DND-41 (cell line): ENCODE measurements around the gene SCN9A.
"Not testable (repeated sequence)": the region's sequence is repeated elsewhere in the genome, so short reads cannot be mapped to it uniquely, and the experiment has no call there.

Experiments
- ATAC-seq: fragments of 200-7000 bp; cut with Tn5 transposase; 3 replicates; pipeline ENCODE4 v1.9.1; 2021; ENCODE audit warnings: low read depth; ENCODE audit not compliant: insufficient read depth
- DNase-seq: peaks from one replicate; pipeline ENCODE4 v3.0.0-alpha.2; 2020
- H2AFZ ChIP-seq: 2 replicates; pipeline ENCODE4 v1.6.0; 2012; ENCODE audit warnings: low read depth, low read length
- H3K27ac ChIP-seq: 2 replicates; pipeline ENCODE4 v1.5.1; 2012; ENCODE audit warnings: low read length, inconsistent platforms
- H3K27me3 ChIP-seq: fragments of 200-600 bp; sonication (generic); 2 replicates; pipeline ENCODE4 v1.6.0; 2012; ENCODE audit warnings: low read length, mild to moderate bottlenecking, inconsistent platforms; ENCODE audit not compliant: insufficient read depth, poor library complexity
- H3K36me3 ChIP-seq: 2 replicates; pipeline ENCODE4 v1.5.1; 2012; ENCODE audit warnings: low read length, inconsistent platforms; ENCODE audit not compliant: insufficient read depth
- H3K4me1 ChIP-seq: 2 replicates; pipeline ENCODE4 v1.5.1; 2012; ENCODE audit warnings: mild to moderate bottlenecking, low read length; ENCODE audit not compliant: insufficient read depth
- H3K4me2 ChIP-seq: 2 replicates; pipeline ENCODE4 v1.6.0; 2012; ENCODE audit warnings: mild to moderate bottlenecking, moderate library complexity, low read length, inconsistent platforms; ENCODE audit not compliant: insufficient read depth
- H3K4me3 ChIP-seq, 2 experiments: fragments of 200-600 bp in 1 of 2; shearing (Covaris generic) in 1 of 2; 2 replicates each; pipeline ENCODE4 v1.5.1; 2012 to 2016; ENCODE audit warnings: inconsistent platforms in 2 of 2, low read length in 2 of 2, mild to moderate bottlenecking in 2 of 2, low read depth in 1 of 2, moderate library complexity in 1 of 2
- H3K79me2 ChIP-seq: 2 replicates; pipeline ENCODE4 v1.6.0; 2012; ENCODE audit warnings: low read length, inconsistent platforms; ENCODE audit not compliant: insufficient read depth
- H3K9ac ChIP-seq: 2 replicates; pipeline ENCODE4 v1.6.0; 2012; ENCODE audit warnings: low read depth, mild to moderate bottlenecking, inconsistent platforms, low read length, moderate library complexity
- H3K9me3 ChIP-seq: 2 replicates; pipeline ENCODE4 v1.5.1; 2012; ENCODE audit warnings: low read length, moderate library complexity, mild to moderate bottlenecking, inconsistent platforms; ENCODE audit not compliant: insufficient read depth, severe bottlenecking
- H4K20me1 ChIP-seq: 2 replicates; pipeline ENCODE4 v1.6.0; 2012; ENCODE audit warnings: low read length; ENCODE audit not compliant: insufficient read depth
- CTCF ChIP-seq: IDR thresholded peaks from 2 replicates; pipeline ENCODE4 v1.5.1; 2012; ENCODE audit warnings: borderline replicate concordance, low read length, moderate library complexity, mild to moderate bottlenecking; ENCODE audit not compliant: poor library complexity, severe bottlenecking; ENCODE audit errors: extremely low read depth
- EZH2 ChIP-seq: IDR thresholded peaks from 3 replicates; pipeline ENCODE4 v1.6.1; 2012; ENCODE audit warnings: borderline replicate concordance, low read depth, mild to moderate bottlenecking, moderate library complexity, low read length, inconsistent platforms; ENCODE audit not compliant: severe bottlenecking

Gene SCN9A

GRCh38 chr2:166224197-166224596 lies 151.5 kb downstream of the SCN9A start:
- no peak overlapping the region for H3K4me3 ChIP-seq
- H3K27me3 ChIP-seq: no peaks in the 10 kb centered on the region
- no peak overlapping the region for H3K27ac ChIP-seq
- H3K79me2 ChIP-seq: no peaks in the 10 kb centered on the region
- no peak overlapping the region for H3K9ac ChIP-seq
- DNase-seq (no peak), ATAC-seq (no peak)
- TF ChIP-seq EZH2: no peak
- no peak for TF ChIP-seq CTCF
- H3K9me3 ChIP-seq: no peaks in the 10 kb centered on the region
- H3K4me1 ChIP-seq: no peaks in the 10 kb centered on the region
- H3K36me3 ChIP-seq: no peaks in the 10 kb centered on the region
- no peak overlapping the region for H3K4me2 ChIP-seq
- H4K20me1 ChIP-seq: no peaks in the 10 kb centered on the region
- no peak overlapping the region for H2AFZ ChIP-seq

GRCh38 chr2:166223298-166223697 lies 152.4 kb downstream of the SCN9A start:
- H3K79me2 ChIP-seq: no peaks in the 10 kb centered on the region
- ATAC-seq: no peak
- no peak overlapping the region for H2AFZ ChIP-seq
- DNase-seq: no peak
- H3K9ac ChIP-seq: no peak overlapping the region
- no peaks in the 10 kb centered on the region for H3K4me1 ChIP-seq
- H3K36me3 ChIP-seq: no peaks in the 10 kb centered on the region
- H4K20me1 ChIP-seq: no peaks in the 10 kb centered on the region
- H3K4me3 ChIP-seq: no peak overlapping the region
- no peak overlapping the region for H3K27ac ChIP-seq
- no peaks in the 10 kb centered on the region for H3K27me3 ChIP-seq
- TF ChIP-seq CTCF: no peak
- TF ChIP-seq EZH2: no peak
- H3K4me2 ChIP-seq: no peak overlapping the region
- H3K9me3 ChIP-seq: no peaks in the 10 kb centered on the region

GRCh38 chr2:166211079-166211478 lies 164.7 kb downstream of the SCN9A start:
- H3K4me2 ChIP-seq: no peak overlapping the region
- no peaks in the 10 kb centered on the region for H4K20me1 ChIP-seq
- H3K27me3 ChIP-seq: no peaks in the 10 kb centered on the region
- no peak overlapping the region for H3K9ac ChIP-seq
- H2AFZ ChIP-seq: no peak overlapping the region
- no peak overlapping the region for H3K27ac ChIP-seq
- no peak overlapping the region for H3K4me3 ChIP-seq
- ATAC-seq (no peak), DNase-seq (no peak)
- TF ChIP-seq CTCF: no peak
- no peak for TF ChIP-seq EZH2
- no peaks in the 10 kb centered on the region for H3K36me3 ChIP-seq
- no peaks in the 10 kb centered on the region for H3K79me2 ChIP-seq
- no peaks in the 10 kb centered on the region for H3K9me3 ChIP-seq
- no peaks in the 10 kb centered on the region for H3K4me1 ChIP-seq

GRCh38 chr2:166209944-166210343 lies 165.8 kb downstream of the SCN9A start:
- H2AFZ ChIP-seq, H4K20me1 ChIP-seq, H3K36me3 ChIP-seq, H3K4me1 ChIP-seq, H3K9ac ChIP-seq, H3K4me2 ChIP-seq, H3K79me2 ChIP-seq, H3K27ac ChIP-seq, H3K4me3 ChIP-seq, H3K9me3 ChIP-seq, H3K27me3 ChIP-seq, DNase-seq, ATAC-seq: not testable (repeated sequence)

- not testable (repeated sequence) for H3K4me2 ChIP-seq, DNase-seq, H3K9me3 ChIP-seq, ATAC-seq, H3K4me3 ChIP-seq, H4K20me1 ChIP-seq, H3K9ac ChIP-seq, H3K4me1 ChIP-seq, H2AFZ ChIP-seq, H3K79me2 ChIP-seq, H3K36me3 ChIP-seq, H3K27ac ChIP-seq, H3K27me3 ChIP-seq
Observed at GRCh38 chr2:166209367-166209766, 166.4 kb downstream of the SCN9A start.

- not testable (repeated sequence) for H4K20me1 ChIP-seq
Observed at GRCh38 chr2:166206153-166206552, 169.6 kb downstream of the SCN9A start.

More at GRCh38 chr2:166206153-166206552, 169.6 kb downstream of the SCN9A start:
- H3K36me3 ChIP-seq, H3K79me2 ChIP-seq, H3K27me3 ChIP-seq, H2AFZ ChIP-seq, H3K4me3 ChIP-seq, H3K27ac ChIP-seq, H3K9ac ChIP-seq, H3K4me2 ChIP-seq, H3K4me1 ChIP-seq, ATAC-seq, H3K9me3 ChIP-seq, DNase-seq: not testable (repeated sequence)
